H1 (cell line): ENCODE data around the gene VPREB1. TPM values are rescaled to one million over a fixed set of nuclear protein-coding genes. Genes with fewer than 3 reads are reported as not detected.

Experiments used
- GABPA ChIP-seq: IDR thresholded peaks from 2 replicates; pipeline ENCODE4 v1.6.1; 2011; ENCODE audit warnings: mild to moderate bottlenecking, low read length, moderate library complexity, borderline replicate concordance; ENCODE audit not compliant: insufficient read depth
- JUND ChIP-seq: IDR thresholded peaks from 2 replicates; pipeline ENCODE4 v1.6.1; 2011; ENCODE audit warnings: mild to moderate bottlenecking, improper control_type of control experiment, low read length
- polyA plus RNA-seq, 7 experiments: library from polyadenylated mRNA; depleted of rRNA in 3 of 7; stranded (reverse) in 5 of 7; unstranded in 2 of 7; fragments of >200 nt in 5 of 7; fragments of 200-250 nt in 2 of 7; gene quantifications; 1 replicate in 5 of 7; 2 replicates in 1 of 7; 4 replicates in 1 of 7; pipeline versions ENCODE4 v1.2.1 to v1.2.3, GENCODE V29; 2011 to 2013; ENCODE audit warnings: missing spikeins in 2 of 7, mixed read lengths in 2 of 7
- total RNA-seq: library from RNA; stranded (reverse); fragmentation: NEBNext Ultra II Directional; extraction: Animal tissue kit (Norgen Biotek cat#: 25700); gene quantifications from 2 replicates; pipeline ENCODE4 v1.2.1, GENCODE V29; 2021

The VPREB1 gene
- total and polyA plus RNA-seq, 2 of the 8 experiments (the other 6 are each of a cell fraction or from before 2014, with no cell fraction given): not detected

- no peak for TF ChIP-seq GABPA
- TF ChIP-seq JUND: no peak
These were observed 26.3 kb upstream of the VPREB1 start (continued) for GRCh38 chr22:22218302-22218701.
